Measurements from ENCODE around the gene ENTPD1. TPM values are rescaled to one million over a fixed set of nuclear protein-coding genes. Genes with fewer than 3 reads are reported as not detected.

ENTPD1 gene
- total RNA-seq, 4 donors from 2014 or later = 7.2 to 19.3 (median 13.4) TPM

- Histone ChIP-seq H3K4me3 (replicated peaks in 1 of 3) (no peak overlapping the region), H3K27ac (no peak overlapping the region), H3K9me3 (no peaks in the 10 kb centered on the region), H3K4me1 (peaks cover 5 to 31% of the 10 kb centered on the region in 2 donors), H3K36me3 (no peaks in the 10 kb centered on the region), H3K27me3 (no peaks in the 10 kb centered on the region)
- TF ChIP-seq CTCF (IDR thresholded peaks at IDR 0.05) (no peak), POLR2A (IDR thresholded peaks at IDR 0.05) (no peak)
- intact Hi-C loops (cut with DNase I) = loop anchor here (10.0 kb wide), 1 partner anchor 66 kb away; the partner anchor contains the start of gene ENTPD1
- WGBS, 2 donors = 86 to 87% methylated on average over 3 of the region's 3 CpGs
- DNase-seq = no peak
Measured at GRCh38 chr10:95820363-95820762, 64.4 kb downstream of the ENTPD1 start.

- 68 to 70% methylated on average over 1 of the region's 1 CpG for WGBS, 2 donors
- TF ChIP-seq POLR2A (IDR thresholded peaks at IDR 0.05) (no peak), CTCF (IDR thresholded peaks at IDR 0.05) (no peak)
- Histone ChIP-seq H3K4me3 (replicated peaks in 1 of 3) (no peak overlapping the region), H3K36me3 (no peaks in the 10 kb centered on the region), H3K27me3 (no peaks in the 10 kb centered on the region), H3K27ac (no peak overlapping the region), H3K4me1 (peaks cover 0 to 23% of the 10 kb centered on the region in 2 donors), H3K9me3 (no peaks in the 10 kb centered on the region)
- DNase-seq = no peak
- intact Hi-C loops (cut with DNase I) = loop anchor here (10.0 kb wide), 1 partner anchor 67 kb away; the partner anchor contains the start of gene ENTPD1
Measured at GRCh38 chr10:95821720-95822119, 65.8 kb downstream of the ENTPD1 start.

GRCh38 chr10:95830044-95830443 lies 74.1 kb downstream of the ENTPD1 start:
- no peak for DNase-seq
- Histone ChIP-seq H3K36me3 (no peaks in the 10 kb centered on the region), H3K4me1 (peaks cover 0 to 6% of the 10 kb centered on the region in 2 donors), H3K9me3 (no peaks in the 10 kb centered on the region), H3K27ac (no peak overlapping the region), H3K4me3 (replicated peaks in 1 of 3) (no peak overlapping the region), H3K27me3 (no peaks in the 10 kb centered on the region)
- TF ChIP-seq POLR2A (IDR thresholded peaks at IDR 0.05) (no peak), CTCF (IDR thresholded peaks at IDR 0.05) (no peak)
- intact Hi-C loops (cut with DNase I) = no loop called here

GRCh38 chr10:95831076-95831475 lies 75.1 kb downstream of the ENTPD1 start:
- H3K9me3 ChIP-seq = no peaks in the 10 kb centered on the region
- intact Hi-C loops (cut with DNase I) = no loop called here
- H3K4me1 ChIP-seq = peaks cover 0 to 6% of the 10 kb centered on the region in 2 donors
- no peak overlapping the region for H3K4me3 ChIP-seq (replicated peaks in 1 of 3)
- 90 to 96% methylated on average over 3 of the region's 3 CpGs for WGBS, 2 donors
- no peaks in the 10 kb centered on the region for H3K27me3 ChIP-seq
- H3K27ac ChIP-seq = no peak overlapping the region
- no peak for TF ChIP-seq POLR2A (IDR thresholded peaks at IDR 0.05)
- no peak for TF ChIP-seq CTCF (IDR thresholded peaks at IDR 0.05)
- no peak for DNase-seq
- H3K36me3 ChIP-seq = no peaks in the 10 kb centered on the region

- intact Hi-C loops (cut with DNase I) = no loop called here
- Histone ChIP-seq H3K9me3 (no peaks in the 10 kb centered on the region), H3K27me3 (no peaks in the 10 kb centered on the region), H3K36me3 (no peaks in the 10 kb centered on the region), H3K4me1 (peaks cover 1 to 8% of the 10 kb centered on the region in 2 donors), H3K27ac (no peak overlapping the region), H3K4me3 (replicated peaks in 1 of 3) (no peak overlapping the region)
- TF ChIP-seq POLR2A (IDR thresholded peaks at IDR 0.05) (no peak), CTCF (IDR thresholded peaks at IDR 0.05) (no peak)
- DNase-seq = no peak
Measured at GRCh38 chr10:95831515-95831914, 75.6 kb downstream of the ENTPD1 start.

Measured in thyroid gland (tissue), 4 donors.